HEK293T (cell line): ENCODE results near the gene AGBL1.
A peak's percentile ranks its signal among the peaks of the same experiment; 100 is the strongest.

Experiments
- CTCF ChIA-PET: fragments of 350-600 bp; formaldehyde crosslinking; extraction: SDS; loops from one replicate; lab custom pipeline; 2021; ENCODE audit warnings: antibody characterized with exemption, inconsistent platforms; lab: Yijun Ruan, JAX
- POLR2A ChIA-PET: fragments of 350-600 bp; formaldehyde crosslinking; extraction: SDS; loops from one replicate; lab custom pipeline; 2020; ENCODE audit warnings: antibody characterized with exemption, inconsistent platforms; lab: Yijun Ruan, JAX
- DNase-seq: peaks from one replicate; pipeline ENCODE4 v3.0.0; 2012; ENCODE audit warnings: mixed read lengths; ENCODE audit errors: extremely low spot score
- ARNT ChIP-seq: fragments of 450-650 bp; IDR thresholded peaks from 2 replicates; pipeline ENCODE4 v1.6.1; 2017; ENCODE audit warnings: mild to moderate bottlenecking
- BHLHE40 ChIP-seq: fragments of 450-650 bp; IDR thresholded peaks from 2 replicates; pipeline ENCODE4 v1.6.1; 2016; ENCODE audit warnings: mild to moderate bottlenecking, moderate library complexity, borderline replicate concordance
- CTBP1 ChIP-seq: fragments of 450-650 bp; IDR thresholded peaks from 2 replicates; pipeline ENCODE4 v1.6.1; 2016; ENCODE audit warnings: borderline replicate concordance
- ELF4 ChIP-seq: fragments of 450-650 bp; IDR thresholded peaks from 2 replicates; pipeline ENCODE4 v1.6.1; 2017; ENCODE audit warnings: antibody characterized with exemption
- FOXA1 ChIP-seq: fragments of 450-650 bp; IDR thresholded peaks from 2 replicates; pipeline ENCODE4 v1.6.1; 2016; ENCODE audit warnings: mild to moderate bottlenecking
- FOXK2 ChIP-seq: fragments of 450-650 bp; IDR thresholded peaks from 2 replicates; pipeline ENCODE4 v1.6.1; 2016; ENCODE audit warnings: mild to moderate bottlenecking
- FOXM1 ChIP-seq: fragments of 450-650 bp; IDR thresholded peaks from 2 replicates; pipeline ENCODE4 v1.6.1; 2017; ENCODE audit warnings: mild to moderate bottlenecking, borderline replicate concordance
- HDGF ChIP-seq: fragments of 450-650 bp; IDR thresholded peaks from 2 replicates; pipeline ENCODE4 v1.6.1; 2017; ENCODE audit warnings: antibody characterized with exemption, borderline replicate concordance
- L3MBTL2 ChIP-seq: fragments of 450-650 bp; conservative IDR thresholded peaks from 2 replicates; pipeline ENCODE4 v1.6.1; 2016; ENCODE audit warnings: mild to moderate bottlenecking
- LEF1 ChIP-seq: fragments of 450-650 bp; IDR thresholded peaks from 2 replicates; pipeline ENCODE4 v1.6.1; 2017; ENCODE audit warnings: mild to moderate bottlenecking, borderline replicate concordance
- NFRKB ChIP-seq: fragments of 450-650 bp; IDR thresholded peaks from 2 replicates; pipeline ENCODE4 v1.6.1; 2016; ENCODE audit warnings: mild to moderate bottlenecking, moderate library complexity
- SP1 ChIP-seq: fragments of 450-650 bp; IDR thresholded peaks from 2 replicates; pipeline ENCODE4 v1.6.1; 2017
- SUZ12 ChIP-seq: fragments of 450-650 bp; IDR thresholded peaks from 2 replicates; pipeline ENCODE4 v1.6.1; 2016; ENCODE audit warnings: mild to moderate bottlenecking
- TARDBP ChIP-seq: fragments of 450-650 bp; IDR thresholded peaks from 2 replicates; pipeline ENCODE4 v1.6.1; 2016
- ZNF384 ChIP-seq: fragments of 450-650 bp; IDR thresholded peaks from 2 replicates; pipeline ENCODE4 v1.6.1; 2016
- TF ChIP-seq, protein P1 (sequence below): fragments of 450-650 bp; IDR thresholded peaks from 2 replicates; pipeline ENCODE4 v1.6.1; 2016

The AGBL1 gene

DNA sequence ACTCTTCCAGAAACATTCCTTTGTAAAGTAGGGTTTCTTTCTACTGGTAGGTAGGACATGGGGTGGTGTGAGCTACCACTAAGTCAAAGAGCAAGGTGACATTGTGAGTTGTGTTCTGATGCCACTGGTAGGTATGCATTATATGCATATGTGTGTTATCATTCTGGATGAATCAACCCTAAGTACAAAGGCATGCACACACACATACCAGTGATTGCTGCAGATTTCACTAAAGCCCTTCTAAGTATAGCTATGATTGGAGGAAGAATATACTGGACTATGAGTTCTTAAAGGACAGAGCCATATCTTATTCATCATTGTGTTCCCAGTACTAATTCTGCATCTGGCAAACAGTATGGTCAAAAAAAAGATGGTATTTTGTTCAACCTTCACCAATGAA is 646.0 kb downstream of the AGBL1 start:
- ChIA-PET POLR2A (no interaction called here), CTCF (interaction anchor here (1.0 kb wide), 1 partner anchor 865 kb away, joined by 3 read pairs; no protein-coding TSS in a partner anchor)
- TF ChIP-seq CTBP1 (no peak), ELF4 (no peak), HDGF (no peak), L3MBTL2 (no peak), SP1 (no peak), NFRKB (no peak), TARDBP (no peak), FOXM1 (no peak), FOXK2 (no peak), ZNF384 (no peak), ARNT (no peak), SUZ12 (no peak), FOXA1 (no peak), BHLHE40 (no peak), LEF1 (no peak)
- TF ChIP-seq, protein P1, sequence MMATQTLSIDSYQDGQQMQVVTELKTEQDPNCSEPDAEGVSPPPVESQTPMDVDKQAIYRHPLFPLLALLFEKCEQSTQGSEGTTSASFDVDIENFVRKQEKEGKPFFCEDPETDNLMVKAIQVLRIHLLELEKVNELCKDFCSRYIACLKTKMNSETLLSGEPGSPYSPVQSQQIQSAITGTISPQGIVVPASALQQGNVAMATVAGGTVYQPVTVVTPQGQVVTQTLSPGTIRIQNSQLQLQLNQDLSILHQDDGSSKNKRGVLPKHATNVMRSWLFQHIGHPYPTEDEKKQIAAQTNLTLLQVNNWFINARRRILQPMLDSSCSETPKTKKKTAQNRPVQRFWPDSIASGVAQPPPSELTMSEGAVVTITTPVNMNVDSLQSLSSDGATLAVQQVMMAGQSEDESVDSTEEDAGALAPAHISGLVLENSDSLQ = no peak
- DNase-seq = no peak

DNA sequence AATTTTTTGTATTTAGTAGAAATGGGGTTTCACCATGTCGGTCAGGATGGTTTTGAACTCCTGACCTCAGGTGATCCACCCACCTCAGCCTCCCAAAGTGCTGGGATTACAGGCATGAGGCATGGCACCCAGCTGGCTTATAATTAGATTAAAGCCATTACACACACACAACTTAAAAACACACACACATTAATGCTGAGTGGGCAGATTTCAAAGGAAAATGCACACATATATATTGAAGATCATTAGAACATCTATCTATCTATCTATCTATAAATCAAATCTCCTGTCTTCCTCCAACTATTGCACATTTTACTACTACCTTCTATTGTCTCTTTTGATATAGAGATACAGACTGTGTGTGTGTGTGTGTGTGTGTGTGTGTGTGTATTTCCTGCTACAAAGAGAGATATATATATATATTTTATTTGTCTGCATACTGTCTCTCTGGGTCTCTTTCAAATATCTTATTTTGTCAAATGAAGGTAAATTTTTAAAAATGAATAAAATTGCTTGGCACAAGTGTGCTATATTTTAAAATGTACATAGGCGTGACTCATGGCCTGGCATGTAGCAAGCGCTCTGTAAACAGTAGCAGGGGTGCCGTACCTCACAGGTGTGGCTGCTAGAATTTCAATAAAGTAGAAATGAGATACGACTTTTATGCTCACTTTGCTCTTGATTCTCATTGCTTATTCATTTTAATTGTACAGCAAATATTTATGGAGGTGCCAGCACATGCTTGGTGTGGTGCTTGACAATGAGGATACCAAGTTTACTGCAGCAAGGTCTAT is 655.8 kb downstream of the AGBL1 start:
- TF ChIP-seq TARDBP = no peak
- no peak for TF ChIP-seq HDGF
- no peak for TF ChIP-seq L3MBTL2
- no peak for TF ChIP-seq ELF4
- TF ChIP-seq ZNF384 = no peak
- TF ChIP-seq CTBP1 = no peak
- TF ChIP-seq SP1 = no peak
- no peak for TF ChIP-seq NFRKB
- no peak for TF ChIP-seq ARNT
- POLR2A ChIA-PET = no interaction called here
- CTCF ChIA-PET = no interaction called here
- DNase-seq = no peak

DNA sequence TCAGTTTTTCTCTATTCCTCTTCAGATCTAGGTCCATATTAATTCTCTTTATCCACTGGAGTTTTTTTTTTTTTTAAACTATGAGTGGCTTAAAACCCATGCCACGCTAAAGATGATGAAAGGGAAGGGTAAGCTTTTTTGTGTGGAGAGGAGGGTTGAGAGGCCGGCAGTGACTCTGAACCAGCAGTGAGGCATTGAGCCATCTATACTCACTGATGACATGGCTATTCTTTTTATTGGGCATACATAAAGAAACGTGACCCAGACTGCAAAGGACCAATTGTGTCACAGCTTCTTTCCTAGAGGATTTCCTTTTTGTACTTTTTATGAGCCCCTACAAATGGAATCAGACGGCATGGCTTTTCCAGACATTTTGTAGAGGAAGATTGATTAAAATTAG is 662.2 kb downstream of the AGBL1 start:
- DNase-seq = no peak
- no peak for TF ChIP-seq LEF1
- no peak for TF ChIP-seq ZNF384
- no peak for TF ChIP-seq SP1
- TF ChIP-seq L3MBTL2 = no peak
- no peak for TF ChIP-seq BHLHE40
- TF ChIP-seq FOXM1 = no peak
- no peak for TF ChIP-seq NFRKB
- TF ChIP-seq ELF4 = no peak
- TF ChIP-seq FOXA1 = no peak
- TF ChIP-seq FOXK2 = no peak
- TF ChIP-seq TARDBP = no peak
- no peak for TF ChIP-seq CTBP1
- TF ChIP-seq HDGF = no peak
- TF ChIP-seq SUZ12 = no peak
- no peak for TF ChIP-seq ARNT
- TF ChIP-seq, protein P1 = no peak
- ChIA-PET POLR2A (no interaction called here), CTCF (interaction anchor here (3.5 to 3.7 kb wide), 2 partner anchors 117 to 510 kb away, joined by 22 to 29 read pairs; no protein-coding TSS in a partner anchor)

DNA sequence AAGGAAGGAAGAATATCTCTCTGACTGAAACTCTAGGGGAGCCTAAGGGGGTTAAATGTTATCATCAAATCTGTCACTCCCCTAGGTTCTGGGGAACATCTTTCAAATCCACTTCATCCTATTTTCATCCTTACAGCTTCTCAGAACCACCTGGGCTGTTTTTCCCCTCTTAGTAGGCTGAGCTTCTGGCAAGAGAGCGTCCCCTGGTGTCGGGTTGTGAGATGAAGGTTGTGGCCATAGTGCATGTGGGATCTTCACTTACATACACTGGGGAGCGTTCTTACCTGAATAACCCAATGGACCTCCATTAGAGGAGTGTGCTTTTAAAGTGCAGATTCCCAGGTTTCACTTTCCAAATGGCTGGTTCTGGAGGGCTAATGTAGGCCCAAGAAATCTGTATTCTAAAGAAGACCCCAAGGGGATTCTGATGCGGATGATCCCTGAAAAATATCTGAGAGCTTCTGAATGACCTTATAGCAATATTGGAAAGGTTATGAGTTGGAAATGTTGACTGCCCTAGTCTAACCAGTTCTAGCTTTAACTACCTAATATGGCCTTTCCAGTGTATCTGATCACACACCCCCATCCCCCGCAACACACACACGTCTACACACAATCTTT is 663.7 kb downstream of the AGBL1 start:
- DNase-seq = peak; percentile 54
- no peak for TF ChIP-seq NFRKB
- no peak for TF ChIP-seq SP1
- no peak for TF ChIP-seq L3MBTL2
- TF ChIP-seq TARDBP = no peak
- no peak for TF ChIP-seq ELF4
- no peak for TF ChIP-seq CTBP1
- TF ChIP-seq, protein P1 = no peak
- no peak for TF ChIP-seq LEF1
- no peak for TF ChIP-seq SUZ12
- TF ChIP-seq ZNF384 = no peak
- TF ChIP-seq BHLHE40 = no peak
- TF ChIP-seq FOXK2 = no peak
- no peak for TF ChIP-seq HDGF
- no peak for TF ChIP-seq FOXA1
- no peak for TF ChIP-seq ARNT
- CTCF ChIA-PET = interaction anchor here (0.6 to 3.7 kb wide), 14 partner anchors 10 to 884 kb away, joined by 3 to 29 read pairs (median 4); no protein-coding TSS in a partner anchor
- POLR2A ChIA-PET = interaction anchor here (0.5 kb wide), 1 partner anchor 192 kb away, joined by 3 read pairs; no protein-coding TSS in a partner anchor

DNA sequence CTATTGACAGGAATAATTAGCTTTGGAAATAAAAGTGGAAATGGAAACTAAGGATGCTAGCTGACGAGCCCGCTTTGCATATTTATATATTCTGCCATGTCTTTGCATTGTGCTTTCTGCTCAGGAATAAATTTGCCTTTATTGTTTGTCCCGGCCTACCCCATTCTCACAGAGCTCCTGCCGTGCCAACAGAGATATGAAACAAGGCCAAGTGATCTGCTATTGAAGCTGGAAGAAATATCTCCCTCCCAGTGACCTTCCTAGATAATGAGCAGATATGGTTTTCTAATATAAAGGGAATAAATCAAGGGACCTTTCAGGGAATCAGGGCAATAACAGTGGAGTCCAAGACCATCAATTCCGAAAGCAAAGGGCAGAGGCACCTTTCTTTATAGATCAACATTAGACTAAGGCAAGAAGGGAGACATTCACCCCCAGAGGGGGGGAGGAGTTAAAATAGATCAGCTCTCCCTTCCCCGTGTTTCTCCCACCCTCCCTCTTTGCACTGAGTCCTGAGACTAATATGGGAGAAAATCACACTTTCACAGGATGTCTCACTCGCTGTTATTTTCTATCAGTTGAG is 664.6 kb downstream of the AGBL1 start:
- no peak for DNase-seq
- CTCF ChIA-PET = interaction anchor here (0.7 to 3.7 kb wide), 8 partner anchors 9 to 575 kb away, joined by 3 to 29 read pairs (median 6); no protein-coding TSS in a partner anchor
- POLR2A ChIA-PET = no interaction called here
- TF ChIP-seq FOXM1 (no peak), SUZ12 (no peak), CTBP1 (no peak), LEF1 (no peak), HDGF (no peak), ARNT (no peak), BHLHE40 (no peak)
- TF ChIP-seq, protein P1 = no peak
